Osteocyte (in vitro differentiated cells): ENCODE measurements around the gene RABGGTA. TPM values are rescaled to one million over a fixed set of nuclear protein-coding genes. Genes with fewer than 3 reads are reported as not detected.

Experiments
- DNase-seq: peaks from one replicate; pipeline ENCODE4 v3.0.0; 2021; ENCODE audit warnings: mixed read lengths; ENCODE audit not compliant: unreplicated experiment; ENCODE audit errors: extremely low spot score
- H3K27ac Mint-ChIP-seq: one replicate; pipeline ENCODE4 v1.8.0; 2021; ENCODE audit warnings: mild to moderate bottlenecking, mixed read lengths; ENCODE audit not compliant: unreplicated experiment
- H3K27me3 Mint-ChIP-seq: one replicate; pipeline ENCODE4 v1.8.0; 2021; ENCODE audit warnings: mixed read lengths; ENCODE audit not compliant: unreplicated experiment
- H3K36me3 Mint-ChIP-seq: one replicate; pipeline ENCODE4 v1.8.0; 2021; ENCODE audit warnings: mixed read lengths; ENCODE audit not compliant: unreplicated experiment
- H3K4me1 Mint-ChIP-seq: one replicate; pipeline ENCODE4 v1.8.0; 2021; ENCODE audit warnings: mixed read lengths; ENCODE audit not compliant: unreplicated experiment
- H3K4me3 Mint-ChIP-seq: one replicate; pipeline ENCODE4 v1.8.0; 2021; ENCODE audit warnings: mild to moderate bottlenecking, moderate library complexity, mixed read lengths; ENCODE audit not compliant: unreplicated experiment
- H3K9me3 Mint-ChIP-seq: one replicate; pipeline ENCODE4 v1.8.0; 2021; ENCODE audit warnings: mixed read lengths; ENCODE audit not compliant: unreplicated experiment
- CTCF ChIP-seq: fragments of 200-600 bp; sonication (generic); IDR thresholded peaks from 2 replicates; pipeline ENCODE4 v1.5.0; 2021; ENCODE audit warnings: antibody characterized with exemption, mild to moderate bottlenecking, moderate library complexity
- total RNA-seq: library from RNA; stranded (reverse); gene quantifications from 2 replicates; pipeline ENCODE4 v1.2.1, GENCODE V29; 2021

RABGGTA gene
- total RNA-seq, 1 donor from 2014 or later = 30.8 TPM

GRCh38 chr14:24235804-24236688 is 35.4 kb downstream of the RABGGTA start:
- H3K4me3 Mint-ChIP-seq = no peak overlapping the region
- peak overlapping the region; percentile 9 for H3K27ac Mint-ChIP-seq
- peaks cover 43% of the 10 kb centered on the region for H3K36me3 Mint-ChIP-seq
- DNase-seq = no peak
- peaks cover 47% of the 10 kb centered on the region for H3K4me1 Mint-ChIP-seq
- no peak for TF ChIP-seq CTCF
- no peaks in the 10 kb centered on the region for H3K27me3 Mint-ChIP-seq
- no peaks in the 10 kb centered on the region for H3K9me3 Mint-ChIP-seq

- Mint-ChIP-seq H3K4me1 (peaks cover 38% of the 10 kb centered on the region), H3K36me3 (peaks cover 37% of the 10 kb centered on the region)
These were observed 37.0 kb downstream of the RABGGTA start for GRCh38 chr14:24234095-24235005.

DNA sequence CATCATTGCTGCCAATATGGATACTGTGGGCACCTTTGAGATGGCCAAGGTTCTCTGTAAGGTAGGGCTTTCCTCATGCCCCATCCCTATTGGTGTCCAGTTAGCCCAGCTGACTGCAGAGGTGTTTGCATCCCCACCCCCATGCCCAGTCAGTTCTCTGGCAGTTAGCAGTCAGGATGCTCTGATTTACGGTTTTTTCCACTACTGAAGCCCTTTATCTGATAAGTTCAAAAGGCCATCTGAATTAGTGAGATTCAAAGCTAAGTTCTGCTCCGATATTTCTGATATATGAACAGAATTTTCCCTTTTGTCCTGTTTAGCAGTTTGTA is 37.9 kb downstream of the RABGGTA start:
- H3K27ac Mint-ChIP-seq = peak overlapping the region; percentile 95
- H3K27me3 Mint-ChIP-seq = no peaks in the 10 kb centered on the region
- H3K4me1 Mint-ChIP-seq = peaks cover 31% of the 10 kb centered on the region
- peaks cover 28% of the 10 kb centered on the region for H3K36me3 Mint-ChIP-seq
- no peak for DNase-seq
- no peaks in the 10 kb centered on the region for H3K9me3 Mint-ChIP-seq
- TF ChIP-seq CTCF = no peak
- peak overlapping the region; percentile 100 for H3K4me3 Mint-ChIP-seq

More at GRCh38 chr14:24234095-24235005, 37.0 kb downstream of the RABGGTA start:
- no peak for TF ChIP-seq CTCF
- no peaks in the 10 kb centered on the region for H3K9me3 Mint-ChIP-seq
- no peak for DNase-seq
- H3K27ac Mint-ChIP-seq = no peak overlapping the region
- H3K4me3 Mint-ChIP-seq = peak overlapping the region; percentile 100
- H3K27me3 Mint-ChIP-seq = no peaks in the 10 kb centered on the region

GRCh38 chr14:24232645-24233537 is 38.5 kb downstream of the RABGGTA start, which contains the start of gene GMPR2:
Gene GMPR2, plus strand, starts transcription at chr14:24232929. Its CDS starts 325 bp downstream, at chr14:24233254.
- Mint-ChIP-seq H3K27me3 (no peaks in the 10 kb centered on the region), H3K4me1 (peaks cover 31% of the 10 kb centered on the region), H3K9me3 (no peaks in the 10 kb centered on the region), H3K36me3 (peaks cover 22% of the 10 kb centered on the region), H3K27ac (peak within 1 kb of the TSS; percentile 95), H3K4me3 (peak within 1 kb of the TSS; percentile 100)
- DNase-seq = no peak
- no peak for TF ChIP-seq CTCF
